OCI-LY7 (cell line): ENCODE measurements around the gene SEC61B.

Experiments
- EZH2phosphoT487 ChIP-seq: fragments of 200-600 bp; sonication (generic); IDR thresholded peaks from 2 replicates; pipeline ENCODE4 v1.6.1; 2018; ENCODE audit warnings: low read depth, borderline replicate concordance, mild to moderate bottlenecking, mixed run types, antibody characterized with exemption, low read length, moderate library complexity, mixed read lengths
- TF ChIP-seq, protein P1 (sequence below): fragments of 200-600 bp; sonication (generic); conservative IDR thresholded peaks from 2 replicates; pipeline ENCODE4 v1.5.1; 2014; ENCODE audit warnings: mild to moderate bottlenecking, antibody characterized with exemption, low read length, moderate library complexity, mixed read lengths

DNA sequence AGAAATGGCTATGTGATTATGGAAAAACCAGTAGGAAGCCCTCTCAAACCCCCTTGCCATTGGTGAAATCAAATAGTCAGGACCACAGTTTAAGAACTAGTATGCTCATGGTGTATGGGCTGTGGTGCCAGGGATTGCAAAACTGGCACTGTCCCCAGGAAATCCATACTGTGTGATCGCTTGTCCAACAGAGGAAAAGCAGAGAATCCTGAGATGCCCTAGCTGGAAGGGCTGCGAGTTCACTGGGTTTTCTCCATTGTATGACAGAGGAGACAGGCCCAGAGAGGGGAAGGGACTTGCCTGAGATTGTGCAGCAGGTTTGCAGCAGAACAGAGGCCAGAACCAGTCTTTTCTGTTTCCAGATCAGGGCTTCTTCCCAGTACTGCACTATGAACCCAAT is 12.5 kb downstream of the SEC61B start:
- TF ChIP-seq, protein P1, sequence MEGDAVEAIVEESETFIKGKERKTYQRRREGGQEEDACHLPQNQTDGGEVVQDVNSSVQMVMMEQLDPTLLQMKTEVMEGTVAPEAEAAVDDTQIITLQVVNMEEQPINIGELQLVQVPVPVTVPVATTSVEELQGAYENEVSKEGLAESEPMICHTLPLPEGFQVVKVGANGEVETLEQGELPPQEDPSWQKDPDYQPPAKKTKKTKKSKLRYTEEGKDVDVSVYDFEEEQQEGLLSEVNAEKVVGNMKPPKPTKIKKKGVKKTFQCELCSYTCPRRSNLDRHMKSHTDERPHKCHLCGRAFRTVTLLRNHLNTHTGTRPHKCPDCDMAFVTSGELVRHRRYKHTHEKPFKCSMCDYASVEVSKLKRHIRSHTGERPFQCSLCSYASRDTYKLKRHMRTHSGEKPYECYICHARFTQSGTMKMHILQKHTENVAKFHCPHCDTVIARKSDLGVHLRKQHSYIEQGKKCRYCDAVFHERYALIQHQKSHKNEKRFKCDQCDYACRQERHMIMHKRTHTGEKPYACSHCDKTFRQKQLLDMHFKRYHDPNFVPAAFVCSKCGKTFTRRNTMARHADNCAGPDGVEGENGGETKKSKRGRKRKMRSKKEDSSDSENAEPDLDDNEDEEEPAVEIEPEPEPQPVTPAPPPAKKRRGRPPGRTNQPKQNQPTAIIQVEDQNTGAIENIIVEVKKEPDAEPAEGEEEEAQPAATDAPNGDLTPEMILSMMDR, result no peak
- TF ChIP-seq EZH2phosphoT487, result no peak
